CD4-positive, alpha-beta memory T cell (primary cell): ENCODE data around the gene CFP. TPM values are rescaled to one million over a fixed set of nuclear protein-coding genes. Genes with fewer than 3 reads are reported as not detected.
A peak's percentile ranks its signal among the peaks of the same experiment; 100 is the strongest.

Source experiments
- CTCF ChIA-PET: fragments of 350-600 bp; sonication (Branson Sonifier 250); formaldehyde crosslinking; loops from one replicate; lab custom pipeline; 2021; ENCODE audit warnings: inconsistent platforms; ENCODE audit not compliant: partially characterized antibody; lab: Charles Lee
- POLR2A ChIA-PET: fragments of 350-600 bp; sonication (Branson Sonifier 250); formaldehyde crosslinking; loops from one replicate; lab custom pipeline; 2021; ENCODE audit not compliant: partially characterized antibody; lab: Charles Lee
- DNase-seq, 5 donors: peaks; one replicate each; pipeline versions ENCODE4 v3.0.0 to v3.0.0-alpha.2; 2020 to 2022; ENCODE audit warnings: mixed read lengths in 1 of 5
- H3K27ac ChIP-seq: one replicate; pipeline ENCODE4 v1.7.0; 2013; ENCODE audit warnings: low read depth, low read length
- H3K27me3 ChIP-seq: 2 replicates; pipeline ENCODE4 v1.7.0; 2013; ENCODE audit warnings: mild to moderate bottlenecking, low read length, moderate library complexity; ENCODE audit not compliant: insufficient read depth
- H3K36me3 ChIP-seq: 2 replicates; pipeline ENCODE4 v1.7.0; 2013; ENCODE audit warnings: mild to moderate bottlenecking, low read length, moderate library complexity; ENCODE audit not compliant: insufficient read depth
- H3K4me1 ChIP-seq: 2 replicates; pipeline ENCODE4 v1.7.0; 2013; ENCODE audit warnings: mild to moderate bottlenecking, low read length, moderate library complexity; ENCODE audit not compliant: insufficient read depth
- H3K4me3 ChIP-seq, 2 donors: one replicate each; pipeline ENCODE4 v1.7.0; 2013; ENCODE audit warnings: low read length in 2 of 2, mild to moderate bottlenecking in 1 of 2
- H3K9me3 ChIP-seq, 2 donors: one replicate each; pipeline ENCODE4 v1.7.0; 2013; ENCODE audit warnings: low read length in 2 of 2, control low read depth in 1 of 2; ENCODE audit not compliant: control insufficient read depth in 1 of 2
- H3K27ac Mint-ChIP-seq, 7 donors: one replicate each; pipeline ENCODE4 v1.8.0; 2020 to 2021; ENCODE audit warnings: mixed read lengths in 7 of 7, mild to moderate bottlenecking in 6 of 7, inconsistent platforms in 3 of 7, moderate library complexity in 3 of 7
- H3K27me3 Mint-ChIP-seq, 2 donors: one replicate each; pipeline ENCODE4 v1.8.0; 2020 to 2021; ENCODE audit warnings: mixed read lengths in 2 of 2
- H3K36me3 Mint-ChIP-seq, 2 donors: one replicate each; pipeline ENCODE4 v1.8.0; 2020 to 2021; ENCODE audit warnings: mixed read lengths in 2 of 2, inconsistent platforms in 1 of 2, mild to moderate bottlenecking in 1 of 2
- H3K4me1 Mint-ChIP-seq, 4 donors: one replicate each; pipeline ENCODE4 v1.8.0; 2020 to 2021; ENCODE audit warnings: mixed read lengths in 4 of 4, mild to moderate bottlenecking in 1 of 4
- H3K4me3 Mint-ChIP-seq, 8 donors: one replicate each; pipeline ENCODE4 v1.8.0; 2020 to 2021; ENCODE audit warnings: mixed read lengths in 8 of 8, mild to moderate bottlenecking in 7 of 8, moderate library complexity in 6 of 8, inconsistent platforms in 3 of 8
- H3K9me3 Mint-ChIP-seq, 8 donors: one replicate each; pipeline ENCODE4 v1.8.0; 2020 to 2021; ENCODE audit warnings: mixed read lengths in 8 of 8, mild to moderate bottlenecking in 5 of 8, inconsistent platforms in 3 of 8, moderate library complexity in 1 of 8
- intact Hi-C: fragments of 100-400 bp; cut with micrococcal nuclease; formaldehyde crosslinking; loops from one replicate; pipeline ENCODE4 v1.15.1; 2023
- polyA plus RNA-seq, 2 donors: library from polyadenylated mRNA; unstranded; fragments of 300-500 nt; fragmentation: Illumina TruSeq; gene quantifications; one replicate each; pipeline ENCODE4 v1.2.3, GENCODE V29; 2021
- total RNA-seq, 2 experiments: library from RNA; stranded (reverse); gene quantifications; one replicate each; pipeline ENCODE4 v1.2.3, GENCODE V29; 2021

The CFP gene
- total and polyA plus RNA-seq, 4 experiments from 2014 or later, result 13.5 to 29.0 (median 22.4) TPM

DNA sequence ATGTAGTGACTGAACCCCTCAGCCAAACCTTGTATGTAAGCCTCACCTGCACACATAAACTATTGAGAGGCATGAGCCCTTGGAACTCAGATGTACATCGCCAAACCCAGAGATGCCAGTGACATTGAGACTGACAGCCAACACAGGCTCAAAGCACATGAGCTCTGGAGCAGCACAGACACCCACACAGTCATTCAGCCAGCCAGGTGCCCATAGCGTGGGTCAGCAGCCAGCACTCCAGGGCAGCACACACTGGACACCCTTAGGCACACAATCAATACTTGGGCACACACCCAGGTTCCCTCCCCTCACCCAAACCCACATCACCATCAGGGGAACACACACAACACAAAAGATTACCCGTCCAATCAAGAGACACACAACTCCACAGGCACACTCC, 51.8 kb downstream of the CFP start:
- no peak for DNase-seq
- Histone ChIP-seq H3K9me3 (no peaks in the 10 kb centered on the region), H3K4me1 (peaks cover 32% of the 10 kb centered on the region), H3K27me3 (no peaks in the 10 kb centered on the region), H3K27ac (no peak overlapping the region), H3K4me3 (no peak overlapping the region), H3K36me3 (no peaks in the 10 kb centered on the region)
- H3K27me3 Mint-ChIP-seq, result no peaks in the 10 kb centered on the region
- peak overlapping the region in 1 of 8 donors; percentile 9 for H3K4me3 Mint-ChIP-seq
- H3K9me3 Mint-ChIP-seq, result no peaks in the 10 kb centered on the region
- peaks cover 0 to 2% of the 10 kb centered on the region in 2 donors for H3K36me3 Mint-ChIP-seq
- POLR2A ChIA-PET, result no interaction called here
- CTCF ChIA-PET, result no interaction called here
- H3K4me1 Mint-ChIP-seq, result peaks cover 21 to 58% (median 37%) of the 10 kb centered on the region in 4 donors
- H3K27ac Mint-ChIP-seq, result peak overlapping the region in 1 of 7 donors; percentile 47
- intact Hi-C loops, result no loop called here

DNA sequence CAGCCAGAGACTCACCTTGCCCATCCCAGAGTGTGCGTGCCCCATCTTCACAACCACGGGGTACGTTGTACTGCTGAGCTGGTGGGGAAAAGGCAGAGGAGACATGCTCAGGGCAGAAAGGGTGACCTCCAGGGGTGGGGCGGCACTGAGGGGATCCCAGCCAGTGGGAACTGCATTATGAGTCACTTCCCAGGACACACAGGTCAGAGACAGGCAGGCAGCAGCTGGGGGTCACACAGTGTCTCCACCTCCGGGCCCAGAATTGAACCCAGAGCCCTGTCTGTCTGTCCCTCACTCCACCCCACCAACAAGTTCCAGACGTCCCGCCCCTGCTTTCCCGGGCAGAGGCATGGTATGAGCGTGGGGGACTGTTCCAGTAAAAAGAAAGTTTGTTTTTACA, 52.3 kb downstream of the CFP start:
- Histone ChIP-seq H3K27ac (no peak overlapping the region), H3K36me3 (no peaks in the 10 kb centered on the region), H3K4me3 (no peak overlapping the region), H3K27me3 (no peaks in the 10 kb centered on the region), H3K9me3 (no peaks in the 10 kb centered on the region), H3K4me1 (peaks cover 27% of the 10 kb centered on the region)
- Mint-ChIP-seq H3K36me3 (peaks cover 0 to 2% of the 10 kb centered on the region in 2 donors), H3K27ac (no peak overlapping the region), H3K9me3 (no peaks in the 10 kb centered on the region), H3K4me3 (no peak overlapping the region), H3K27me3 (no peaks in the 10 kb centered on the region), H3K4me1 (peaks cover 21 to 56% (median 36%) of the 10 kb centered on the region in 4 donors)
- POLR2A ChIA-PET, result no interaction called here
- intact Hi-C loops, result no loop called here
- DNase-seq, result no peak
- CTCF ChIA-PET, result no interaction called here

DNA sequence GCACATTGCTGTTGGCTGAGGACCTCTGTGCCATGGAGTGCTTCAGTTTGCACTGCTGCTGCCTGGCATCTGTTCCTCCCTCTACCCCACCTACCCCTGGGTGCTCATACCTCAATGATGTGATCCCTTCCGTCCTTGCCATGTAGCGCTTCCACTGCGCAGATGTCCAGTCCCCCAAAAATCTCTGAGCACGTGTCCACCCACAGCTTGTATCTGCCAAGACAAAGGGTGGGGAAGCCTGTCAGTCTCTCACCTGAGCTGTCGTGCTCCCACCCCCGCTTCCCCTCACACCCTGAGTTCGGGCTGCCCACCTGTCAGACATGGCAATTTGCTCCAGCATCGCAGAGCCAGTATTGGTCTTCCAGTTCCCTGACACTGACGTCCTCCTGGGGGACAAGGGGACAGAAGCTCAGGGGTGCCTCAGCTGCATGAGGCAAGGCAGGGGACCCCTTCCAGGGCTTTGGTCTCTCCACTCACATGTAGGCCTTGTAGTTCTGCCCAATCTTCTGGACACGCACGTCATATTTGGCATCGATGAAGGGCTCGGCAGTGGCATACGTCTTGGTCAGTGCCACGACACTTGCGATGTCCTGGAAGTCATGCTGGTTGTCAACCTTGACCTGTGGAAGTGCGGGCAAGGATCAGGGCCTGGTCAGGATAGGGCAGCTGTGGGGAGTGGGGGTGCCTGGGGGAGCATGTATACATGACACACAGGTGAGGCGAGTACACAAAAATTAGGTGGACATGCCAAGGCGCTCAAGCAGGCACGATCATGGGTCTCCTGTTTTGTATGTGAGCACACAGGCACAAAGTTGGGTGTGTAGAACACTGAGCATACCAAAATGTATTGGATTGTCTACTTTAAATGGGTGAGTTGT, 53.5 kb downstream of the CFP start:
- H3K27me3 ChIP-seq, result no peaks in the 10 kb centered on the region
- DNase-seq, result no peak
- no peak overlapping the region for H3K4me3 Mint-ChIP-seq
- ChIA-PET POLR2A (no interaction called here), CTCF (interaction anchor here (1.1 kb wide), 1 partner anchor 53 kb away, joined by 3 read pairs; no protein-coding TSS in a partner anchor)
- no peak overlapping the region for H3K4me3 ChIP-seq
- H3K27ac Mint-ChIP-seq, result peak overlapping the region in 2 of 7 donors; percentile 38 to 53
- no peaks in the 10 kb centered on the region for H3K9me3 Mint-ChIP-seq
- no peaks in the 10 kb centered on the region for H3K36me3 ChIP-seq
- H3K27me3 Mint-ChIP-seq, result no peaks in the 10 kb centered on the region
- H3K36me3 Mint-ChIP-seq, result peaks cover 2 to 7% of the 10 kb centered on the region in 2 donors
- H3K4me1 ChIP-seq, result peaks cover 19% of the 10 kb centered on the region
- H3K4me1 Mint-ChIP-seq, result peaks cover 17 to 45% (median 28%) of the 10 kb centered on the region in 4 donors
- no peaks in the 10 kb centered on the region for H3K9me3 ChIP-seq
- intact Hi-C loops, result no loop called here
- H3K27ac ChIP-seq, result no peak overlapping the region

DNA sequence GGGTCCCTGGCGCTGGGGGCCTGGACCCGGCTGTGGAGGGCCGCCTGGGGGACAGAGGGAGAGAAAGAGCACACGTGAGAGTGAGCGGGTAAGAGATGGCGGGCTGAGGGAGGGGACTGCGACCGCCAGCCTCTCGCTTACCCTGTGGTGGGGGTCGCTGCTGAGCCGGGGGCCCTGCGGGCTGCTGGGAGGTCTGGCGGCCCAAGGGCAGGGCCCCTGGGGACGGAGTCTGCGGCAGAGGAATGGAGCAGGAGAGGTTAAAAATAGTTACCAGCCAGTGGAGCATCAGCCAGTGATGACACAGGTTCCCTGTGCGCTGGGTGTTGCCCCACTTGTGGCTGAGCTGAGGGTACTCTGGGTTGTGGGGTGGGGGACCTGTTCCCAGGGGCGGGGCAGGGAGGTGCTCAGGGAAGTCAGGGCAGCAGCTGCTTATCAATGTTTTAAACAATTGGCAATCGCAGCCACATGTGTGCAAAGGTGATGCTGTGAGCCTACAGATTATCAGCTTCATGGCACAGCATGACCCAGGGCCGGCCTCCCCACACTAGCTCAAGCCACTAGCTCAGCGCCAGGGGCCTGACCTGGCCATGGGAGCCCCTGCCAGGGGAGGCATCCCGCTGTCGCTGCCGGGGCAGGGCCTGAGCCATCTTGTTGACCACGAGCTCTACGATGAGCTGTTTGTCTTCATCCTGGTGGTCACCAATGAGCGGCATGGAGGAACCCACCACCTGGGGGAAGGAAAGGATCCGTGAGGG, 55.0 kb downstream of the CFP start:
- peaks cover 13% of the 10 kb centered on the region for H3K4me1 ChIP-seq
- H3K36me3 ChIP-seq, result peaks cover 6% of the 10 kb centered on the region
- ChIA-PET POLR2A (interaction anchor here (1.2 to 1.7 kb wide), 3 partner anchors 7 to 76 kb away, joined by 4 to 5 read pairs (median 4); partner anchors contain the start of genes ELK1 and TIMP1), CTCF (no interaction called here)
- Mint-ChIP-seq H3K4me1 (peaks cover 14 to 37% (median 23%) of the 10 kb centered on the region in 4 donors), H3K36me3 (peaks cover 13 to 21% of the 10 kb centered on the region in 2 donors), H3K27ac (no peak overlapping the region), H3K9me3 (no peaks in the 10 kb centered on the region), H3K4me3 (no peak overlapping the region), H3K27me3 (no peaks in the 10 kb centered on the region)
- no peak overlapping the region for H3K4me3 ChIP-seq
- no peaks in the 10 kb centered on the region for H3K27me3 ChIP-seq
- intact Hi-C loops, result no loop called here
- no peak for DNase-seq
- no peak overlapping the region for H3K27ac ChIP-seq
- H3K9me3 ChIP-seq, result no peaks in the 10 kb centered on the region

DNA sequence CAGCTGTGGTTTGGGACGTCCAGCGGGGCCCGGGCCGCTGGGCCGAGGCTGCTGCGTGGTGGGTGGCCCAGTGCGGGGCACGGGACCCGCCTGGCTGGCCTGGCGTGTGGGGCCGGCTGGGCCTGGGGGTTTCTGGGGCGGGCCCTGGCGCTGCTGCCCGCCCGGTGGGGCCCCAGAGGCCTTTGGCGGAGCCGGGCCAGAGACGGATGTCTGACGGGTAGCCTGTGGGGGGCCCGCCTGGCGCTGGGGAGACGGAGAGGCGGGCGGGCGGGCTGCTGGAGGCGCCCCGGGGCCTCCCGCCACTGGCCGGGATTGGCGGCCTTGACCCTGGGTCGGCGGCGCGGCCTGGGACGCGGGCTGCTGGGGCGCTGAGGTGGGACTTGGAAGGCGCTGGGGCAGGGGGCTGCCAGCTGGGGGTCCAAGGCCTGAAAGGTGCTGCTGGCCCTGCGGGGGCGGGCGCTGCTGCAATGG, 55.6 kb downstream of the CFP start:
- Mint-ChIP-seq H3K36me3 (peaks cover 17 to 27% of the 10 kb centered on the region in 2 donors), H3K27me3 (no peaks in the 10 kb centered on the region), H3K4me1 (peaks cover 11 to 31% (median 19%) of the 10 kb centered on the region in 4 donors), H3K9me3 (no peaks in the 10 kb centered on the region), H3K4me3 (no peak overlapping the region), H3K27ac (no peak overlapping the region)
- Histone ChIP-seq H3K27ac (no peak overlapping the region), H3K4me1 (peaks cover 8% of the 10 kb centered on the region), H3K4me3 (no peak overlapping the region), H3K9me3 (no peaks in the 10 kb centered on the region), H3K27me3 (no peaks in the 10 kb centered on the region), H3K36me3 (peaks cover 12% of the 10 kb centered on the region)
- intact Hi-C loops, result no loop called here
- POLR2A ChIA-PET, result interaction anchor here (1.2 to 1.7 kb wide), 3 partner anchors 8 to 77 kb away, joined by 4 to 5 read pairs (median 4); partner anchors contain the start of genes ELK1 and TIMP1
- no peak for DNase-seq
- CTCF ChIA-PET, result no interaction called here

DNA sequence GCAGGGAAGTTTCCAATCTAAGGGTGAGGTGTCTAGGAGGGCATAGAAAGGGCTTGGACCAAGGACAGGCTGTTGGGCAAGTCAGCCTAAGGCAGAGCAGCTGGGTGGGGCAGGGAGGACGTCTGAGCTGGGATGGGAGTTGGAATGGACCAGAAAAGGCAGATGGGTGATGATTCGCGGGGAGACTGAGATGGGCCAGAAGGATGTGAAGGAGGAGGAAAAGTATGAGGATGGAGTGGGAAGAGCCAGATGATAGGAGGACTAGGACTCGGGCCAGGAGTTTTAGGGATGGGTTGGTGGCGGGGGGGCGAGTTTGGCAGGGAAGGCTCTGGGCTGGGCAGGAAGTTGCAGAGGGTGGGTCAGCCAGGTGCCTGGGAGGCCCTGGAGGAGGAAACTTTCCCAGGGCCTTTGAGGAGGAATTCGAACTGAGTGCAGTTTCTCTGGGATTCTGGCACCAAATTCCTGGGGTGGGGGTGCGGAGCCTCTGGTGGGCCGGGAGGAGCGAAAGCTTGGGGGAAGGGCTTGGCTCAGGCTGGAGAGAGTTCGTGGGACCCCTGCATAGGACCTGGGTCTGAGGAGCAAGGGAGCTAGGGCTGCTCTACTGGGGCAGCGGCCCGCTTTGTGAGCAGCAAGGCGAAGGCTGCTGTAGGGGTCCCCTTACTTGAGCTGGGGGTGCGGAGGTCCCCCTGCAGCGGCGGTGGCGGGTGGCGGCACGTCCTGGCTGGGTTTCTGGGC, 56.2 kb downstream of the CFP start:
- POLR2A ChIA-PET, result interaction anchor here (1.2 to 1.7 kb wide), 3 partner anchors 8 to 77 kb away, joined by 4 to 5 read pairs (median 4); partner anchors contain the start of genes ELK1 and TIMP1
- Histone ChIP-seq H3K27ac (no peak overlapping the region), H3K36me3 (peaks cover 18% of the 10 kb centered on the region), H3K4me3 (no peak overlapping the region), H3K9me3 (no peaks in the 10 kb centered on the region), H3K4me1 (peaks cover 2% of the 10 kb centered on the region), H3K27me3 (no peaks in the 10 kb centered on the region)
- intact Hi-C loops, result no loop called here
- peak overlapping the region in 2 of 7 donors; percentile 32 to 44 for H3K27ac Mint-ChIP-seq
- H3K4me1 Mint-ChIP-seq, result peaks cover 9 to 30% (median 15%) of the 10 kb centered on the region in 4 donors
- no peaks in the 10 kb centered on the region for H3K27me3 Mint-ChIP-seq
- H3K9me3 Mint-ChIP-seq, result no peaks in the 10 kb centered on the region
- H3K36me3 Mint-ChIP-seq, result peaks cover 23 to 29% of the 10 kb centered on the region in 2 donors
- DNase-seq, result no peak
- CTCF ChIA-PET, result no interaction called here
- peak overlapping the region in 3 of 8 donors; percentile 13 to 24 (median 15) for H3K4me3 Mint-ChIP-seq
